ENCODE results near the gene ZSWIM5.
"Not testable (repeated sequence)": the region's sequence is repeated elsewhere in the genome, so short reads cannot be mapped to it uniquely, and the experiment has no call there.

ZSWIM5 gene

DNA sequence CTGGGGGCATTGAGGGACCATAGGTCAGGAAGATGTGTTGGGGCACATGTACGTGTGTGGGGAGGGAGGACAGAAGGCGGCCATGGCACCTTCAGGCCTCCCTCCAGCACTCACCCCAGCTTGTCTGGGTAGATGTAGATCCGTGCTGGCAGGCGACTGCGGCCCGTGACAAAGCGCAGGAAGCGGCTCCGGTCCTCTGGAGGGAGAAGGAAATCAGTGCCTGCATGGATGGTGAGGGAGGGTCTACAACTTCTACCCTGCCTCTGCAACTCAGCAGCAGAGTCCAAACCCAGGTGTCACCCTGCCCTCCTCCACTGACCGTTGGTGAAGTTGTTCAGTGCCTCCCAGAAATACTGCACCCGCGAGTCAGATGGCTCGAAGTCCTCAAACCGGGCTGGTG lies 202.7 kb downstream of the ZSWIM5 start:
- DNase-seq (ENCODE audit: low spot score): no peak

DNA sequence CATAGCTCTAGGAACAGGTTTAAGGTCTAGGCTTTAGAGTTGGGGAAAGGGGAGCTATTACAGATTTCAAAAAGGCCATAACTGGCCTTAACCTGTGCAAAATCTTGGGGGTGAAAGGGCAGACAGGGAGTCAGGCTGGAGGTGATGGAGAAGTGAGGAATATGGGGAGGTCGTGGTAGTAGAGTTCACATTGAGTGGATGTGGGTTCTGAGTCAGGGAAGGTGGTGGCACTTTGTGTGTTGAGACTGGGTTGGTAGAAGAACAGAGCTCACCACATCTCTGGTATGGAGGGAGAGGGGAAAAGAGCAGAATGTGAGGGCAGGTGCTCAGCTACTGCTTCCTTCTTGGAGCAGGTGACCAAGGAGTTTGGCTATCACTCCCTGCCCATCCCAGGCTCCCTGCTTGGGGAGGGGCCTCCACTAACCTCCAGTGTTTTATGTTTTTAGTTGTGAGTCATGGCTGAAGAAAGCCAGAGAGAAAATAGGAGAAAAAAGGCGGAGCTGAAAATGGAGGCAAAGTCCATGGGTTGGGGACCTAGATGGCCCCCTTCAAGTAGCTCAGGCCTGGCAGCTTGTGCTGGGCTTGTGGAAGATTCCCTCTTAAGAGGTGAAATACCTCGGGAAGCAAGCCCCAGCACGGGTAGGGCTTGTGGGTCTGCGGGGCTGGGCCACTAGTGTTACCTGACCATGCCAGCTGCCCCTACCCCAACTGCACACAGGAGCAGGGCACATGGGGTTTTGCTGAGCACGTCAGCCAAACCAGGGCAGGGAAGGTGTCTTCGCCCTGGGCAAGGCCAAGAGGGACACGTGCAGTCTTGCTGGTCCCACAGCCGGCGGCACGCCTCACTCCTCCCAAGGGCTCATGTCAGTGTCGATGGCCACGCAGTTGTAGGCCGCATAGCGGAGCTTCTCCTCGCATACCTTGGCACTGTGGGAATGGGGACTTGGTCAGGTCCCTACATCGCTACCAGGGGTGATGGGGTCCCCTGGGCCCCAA lies 203.5 kb downstream of the ZSWIM5 start:
- DNase-seq (ENCODE audit: low spot score): no peak

DNA sequence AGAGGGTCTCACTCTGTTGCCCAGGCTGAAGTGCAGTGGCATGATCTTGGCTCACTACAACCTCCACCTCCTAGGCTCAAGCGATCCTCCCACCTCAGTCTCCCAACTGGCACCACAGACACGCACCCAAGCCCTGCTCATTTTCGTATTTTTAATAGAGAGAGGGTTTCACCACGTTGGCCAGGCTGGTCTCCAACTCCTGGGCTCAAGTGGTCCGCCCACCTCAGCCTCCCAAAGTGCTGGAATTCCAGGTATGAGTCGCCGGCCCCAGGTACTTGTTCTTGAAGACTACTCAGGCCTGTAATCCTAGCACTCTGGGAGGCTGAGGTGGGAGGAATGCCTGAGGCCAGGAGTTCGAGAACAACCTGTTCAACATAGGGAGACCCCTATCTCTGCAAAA lies 204.8 kb downstream of the ZSWIM5 start:
- DNase-seq (ENCODE audit: low spot score): not testable (repeated sequence)

DNA sequence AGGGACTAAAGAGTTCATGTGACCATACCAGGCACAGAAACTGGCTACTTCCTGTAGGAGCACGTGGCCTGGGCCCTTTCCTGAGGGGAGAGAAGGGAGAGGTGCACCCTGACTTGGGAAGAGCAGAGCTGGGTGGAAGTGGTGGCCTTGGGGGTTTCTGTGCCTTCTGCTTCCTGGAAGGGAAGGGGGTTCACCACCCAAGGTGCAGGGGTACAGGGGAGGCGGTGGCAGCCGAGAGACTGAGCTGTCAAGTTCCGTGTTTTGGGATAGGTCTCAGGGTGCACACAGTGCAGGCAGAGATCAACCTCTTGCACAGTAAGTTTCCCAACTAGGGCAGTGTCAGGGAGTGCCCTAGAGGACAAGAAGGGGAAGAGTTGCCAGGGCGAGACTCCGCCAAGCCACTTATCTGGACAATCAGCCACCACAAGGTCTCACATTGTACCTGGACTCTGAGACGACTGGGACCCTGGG lies 205.4 kb downstream of the ZSWIM5 start:
- no peak for DNase-seq (ENCODE audit: low spot score)

DNA sequence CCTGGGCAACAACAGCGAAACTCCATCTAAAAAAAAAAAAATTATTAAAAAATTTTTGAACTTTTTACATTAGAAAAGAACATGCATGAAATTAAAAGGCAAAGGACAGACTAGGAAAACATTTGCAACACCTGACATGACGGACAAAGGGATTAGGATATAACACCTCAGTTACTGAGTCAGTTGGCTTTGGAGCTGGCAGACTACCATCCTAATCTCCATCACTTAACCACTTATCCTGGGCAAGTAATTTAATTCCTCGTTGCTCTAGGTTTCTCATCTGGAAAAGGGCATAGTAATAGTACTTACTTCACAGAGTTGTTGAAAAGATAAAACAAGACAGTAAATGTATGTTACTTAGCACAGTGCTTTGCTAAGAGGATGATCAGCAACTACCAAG lies 207.2 kb downstream of the ZSWIM5 start:
- no peak for DNase-seq (ENCODE audit: low spot score)

DNA sequence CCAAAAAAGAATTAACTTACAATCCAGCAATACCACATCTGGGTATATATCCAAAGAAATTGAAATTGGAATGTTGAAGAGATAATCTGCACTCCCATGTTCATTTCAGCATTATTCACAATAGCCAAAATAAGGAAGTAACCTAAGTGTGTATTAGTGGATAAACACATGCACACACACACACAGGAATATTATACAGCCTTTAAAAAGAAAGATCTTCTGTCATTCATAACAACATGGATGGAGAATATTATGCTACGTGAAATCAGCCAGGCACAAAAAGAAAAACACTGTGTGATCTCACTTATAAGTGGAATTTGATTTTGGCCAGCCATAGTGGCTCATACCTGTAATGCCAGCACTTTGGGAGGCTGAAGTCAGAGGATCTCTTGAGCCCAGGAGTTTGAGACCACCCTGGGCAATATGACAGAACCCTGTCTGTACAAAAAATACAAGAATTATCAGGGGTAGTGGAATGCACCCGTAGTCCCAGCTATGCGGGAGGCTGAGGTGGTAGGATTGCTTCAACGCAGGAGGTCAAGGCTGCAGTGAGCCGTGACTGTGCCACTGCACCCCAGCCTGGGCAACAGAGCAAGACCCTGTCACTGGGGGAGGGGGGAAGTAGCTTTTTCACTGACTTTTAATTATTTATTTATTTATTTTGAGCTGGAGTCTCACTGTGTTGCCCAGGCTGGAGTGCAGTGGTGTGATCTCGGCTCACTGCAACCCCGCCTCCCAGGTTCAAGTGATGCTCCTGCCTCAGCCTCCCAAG lies 210.8 kb downstream of the ZSWIM5 start:
- no peak for DNase-seq (ENCODE audit: low spot score)

DNA sequence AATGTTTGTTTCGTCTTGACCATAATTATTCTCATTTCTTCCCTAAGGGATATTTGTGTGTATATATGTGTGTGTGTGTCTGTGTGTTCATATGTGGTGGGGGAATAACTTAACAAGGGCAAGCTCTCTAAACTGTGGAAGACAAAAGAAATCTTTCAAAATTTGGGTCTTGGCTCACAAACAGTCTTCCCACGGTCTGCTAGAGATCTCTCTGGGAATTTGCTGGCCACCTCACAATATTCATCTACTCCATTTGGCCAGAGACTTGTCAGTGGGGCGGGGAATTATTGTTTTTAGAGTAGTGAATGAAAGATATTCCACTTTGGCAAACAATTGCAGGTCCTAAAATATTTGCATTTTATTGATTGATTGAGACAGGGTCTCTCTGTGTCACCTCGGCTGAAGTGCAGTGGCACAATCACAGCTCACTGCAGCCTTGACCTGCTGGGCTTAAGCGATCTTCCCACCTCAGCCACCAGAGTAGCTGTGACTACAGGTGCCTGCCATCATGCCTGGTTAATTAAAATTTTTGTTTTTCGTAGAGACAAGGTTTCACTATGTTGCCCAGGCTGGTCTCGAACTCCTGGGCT lies 212.0 kb downstream of the ZSWIM5 start:
- DNase-seq (ENCODE audit: low spot score): no peak

DNA sequence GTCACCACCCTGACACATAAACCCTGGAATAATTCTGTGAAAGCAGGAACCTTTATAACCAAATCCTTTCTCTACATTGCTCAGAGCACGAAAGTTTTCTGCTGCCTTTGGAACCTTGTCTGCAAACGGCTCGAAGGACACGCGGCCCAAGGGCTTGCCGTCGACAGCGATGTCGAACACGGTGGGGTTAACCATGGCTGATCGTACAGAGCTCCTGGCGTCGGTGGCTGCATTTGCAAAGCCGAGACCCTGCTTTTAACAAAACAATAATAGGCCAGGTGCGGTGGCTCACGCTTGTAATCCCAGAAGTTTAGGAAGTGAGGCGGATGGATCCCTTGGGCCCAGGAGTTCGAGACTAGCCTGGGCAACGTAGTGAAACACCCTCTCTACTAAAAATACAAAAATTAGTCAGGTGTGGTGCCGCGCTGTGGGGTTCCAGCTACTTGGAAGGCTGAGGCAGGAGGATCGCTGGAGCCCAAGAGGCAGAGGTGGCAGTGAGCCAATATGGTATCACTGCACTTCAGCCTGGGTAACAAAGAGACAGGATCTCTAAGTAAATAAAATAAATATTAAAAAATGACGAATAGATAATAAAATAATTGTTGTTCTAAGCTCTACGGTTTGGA lies 217.8 kb downstream of the ZSWIM5 start:
- DNase-seq (ENCODE audit: low spot score): no peak

DNA sequence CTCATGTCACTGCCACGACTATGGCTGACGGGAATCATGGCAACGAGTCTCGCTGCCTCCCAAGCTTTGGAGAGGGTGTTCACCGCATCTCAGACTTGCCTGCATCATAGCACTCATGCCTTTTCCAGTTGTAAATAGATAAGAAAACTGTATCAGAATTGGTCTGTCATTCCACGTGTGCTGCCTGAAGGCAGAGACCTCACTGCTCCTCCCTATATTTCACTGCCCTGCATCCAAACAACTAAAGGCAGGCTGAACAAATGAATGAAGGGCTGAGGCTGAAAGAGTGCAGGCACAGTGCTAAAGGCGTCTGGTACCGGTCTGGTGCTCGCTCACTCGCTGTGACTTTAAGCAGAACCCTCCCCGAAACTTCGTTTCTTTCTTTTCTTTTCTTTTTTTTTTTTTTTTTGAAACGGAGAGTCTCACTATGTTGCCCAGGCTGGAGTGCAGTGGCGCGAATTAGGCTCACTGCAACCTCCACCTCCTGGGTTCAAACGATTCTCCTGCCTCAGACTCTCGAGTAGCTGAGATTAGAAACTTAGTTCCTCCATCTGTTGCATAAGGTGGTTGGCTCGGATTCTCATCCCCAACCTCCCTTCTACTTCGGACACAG lies 220.6 kb downstream of the ZSWIM5 start:
- DNase-seq (ENCODE audit: low spot score): no peak

DNA sequence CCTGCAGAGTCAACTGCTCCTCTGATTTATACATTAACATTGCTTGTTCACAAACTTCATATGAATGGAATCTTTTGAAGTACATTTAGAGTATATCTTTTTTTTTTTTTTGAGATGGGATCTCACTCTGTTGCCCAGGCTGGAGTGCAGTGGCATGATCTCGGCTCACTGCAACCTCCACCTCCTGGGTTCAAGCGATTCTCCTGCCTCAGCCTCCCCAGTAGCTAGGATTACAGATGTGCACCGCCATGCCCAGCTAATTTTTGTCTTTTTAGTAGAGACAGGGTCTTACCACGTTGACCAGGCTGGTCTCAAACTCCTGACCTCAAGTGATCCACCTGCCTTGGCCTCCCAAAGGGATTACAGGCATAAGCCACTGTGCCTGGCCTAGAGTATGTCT lies 229.0 kb downstream of the ZSWIM5 start:
- not testable (repeated sequence) for DNase-seq (ENCODE audit: low spot score)

DNA sequence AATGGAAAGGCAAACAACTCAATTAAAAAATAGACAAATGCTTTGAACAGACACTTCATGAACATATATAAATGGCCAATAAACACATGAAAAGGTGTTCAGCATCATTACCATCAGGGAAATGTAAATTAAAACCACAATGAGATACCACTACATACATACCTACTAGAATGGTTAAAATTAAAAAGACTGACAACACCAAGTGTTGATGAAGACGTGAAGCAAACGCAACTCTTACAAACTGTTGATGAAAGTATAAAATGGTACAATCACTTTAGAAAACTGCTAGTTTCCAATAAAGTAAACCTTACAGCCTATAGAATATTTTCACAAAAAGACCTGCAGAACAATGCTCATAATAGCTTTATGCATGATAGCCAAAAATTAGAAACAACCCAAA lies 230.2 kb downstream of the ZSWIM5 start:
- no peak for DNase-seq (ENCODE audit: low spot score)

DNA sequence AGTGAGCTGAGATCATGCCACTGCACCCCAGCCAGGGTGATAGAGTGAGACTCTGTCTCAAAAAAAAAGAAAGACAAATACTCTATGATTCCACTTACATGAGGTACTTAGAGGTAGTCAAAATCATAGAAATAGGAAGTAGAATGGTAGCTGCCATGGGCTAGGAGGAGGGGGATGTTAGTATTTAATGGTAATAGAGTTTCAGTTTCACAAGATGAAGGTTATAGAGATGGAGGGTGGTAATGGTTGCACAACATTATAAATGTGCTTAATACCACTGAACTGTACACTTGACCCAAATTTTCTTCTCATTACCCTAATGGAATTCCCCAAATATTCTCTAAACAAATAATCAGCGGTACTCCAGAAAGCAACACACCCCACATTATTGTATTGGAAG lies 232.8 kb downstream of the ZSWIM5 start:
- DNase-seq (ENCODE audit: low spot score): no peak

DNA sequence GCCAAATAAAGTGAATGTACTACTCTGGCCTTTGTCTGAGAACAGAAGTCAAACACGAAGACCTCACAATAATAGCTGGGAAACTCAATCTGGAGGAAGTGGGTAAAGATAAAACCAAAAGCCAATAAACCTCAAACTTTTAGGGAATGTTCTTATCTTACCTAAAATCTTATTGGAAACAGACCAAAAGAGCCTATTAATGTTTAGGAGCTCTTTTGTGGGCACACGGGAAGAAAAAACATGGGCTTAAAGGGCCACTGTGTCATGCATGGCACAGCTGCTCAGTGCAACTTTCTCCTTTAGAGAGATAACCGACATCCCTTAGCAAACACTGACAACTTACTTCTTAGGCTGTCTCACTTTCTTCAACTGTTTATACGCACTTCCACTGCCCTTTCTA lies 236.1 kb downstream of the ZSWIM5 start:
- DNase-seq (ENCODE audit: low spot score): no peak
